Activated CD8-positive, alpha-beta T cell treated with anti-CD3 and anti-CD28 coated beads, Interleukin-2, amount 10 ng/mL, durations not matched to agents 7 days and 5 days (primary cell): Measurements from ENCODE around the gene OPTC. TPM values are rescaled to one million over a fixed set of nuclear protein-coding genes. Genes with fewer than 3 reads are reported as not detected.
A peak's percentile ranks its signal among the peaks of the same experiment; 100 is the strongest.
"Not testable (repeated sequence)": the region's sequence is repeated elsewhere in the genome, so short reads cannot be mapped to it uniquely, and the experiment has no call there.

Experiments used
- ATAC-seq: fragments of 150-1000 bp; cut with Tn5 transposase; one replicate; pipeline ENCODE4 v1.10.0; 2021; ENCODE audit warnings: moderate library complexity
- CTCF ChIA-PET: fragments of 350-600 bp; sonication (Branson Sonifier 250); formaldehyde crosslinking; loops from one replicate; lab custom pipeline; 2021; ENCODE audit warnings: antibody characterized with exemption; lab: Charles Lee
- POLR2A ChIA-PET: fragments of 350-600 bp; sonication (Branson Sonifier 250); formaldehyde crosslinking; loops from one replicate; lab custom pipeline; 2021; ENCODE audit warnings: antibody characterized with exemption; lab: Charles Lee
- DNase-seq: peaks from one replicate; pipeline ENCODE4 v3.0.0-alpha.2; 2020
- H3K27ac Mint-ChIP-seq: one replicate; pipeline ENCODE4 v1.8.0; 2021; ENCODE audit warnings: mild to moderate bottlenecking, mixed read lengths
- H3K27me3 Mint-ChIP-seq: one replicate; pipeline ENCODE4 v1.8.0; 2021; ENCODE audit warnings: low read depth, mixed read lengths
- H3K36me3 Mint-ChIP-seq: one replicate; pipeline ENCODE4 v1.8.0; 2021; ENCODE audit warnings: low read depth, mixed read lengths
- H3K4me1 Mint-ChIP-seq: one replicate; pipeline ENCODE4 v1.8.0; 2021; ENCODE audit warnings: low read depth, mixed read lengths
- H3K4me3 Mint-ChIP-seq: one replicate; pipeline ENCODE4 v1.8.0; 2021; ENCODE audit warnings: mild to moderate bottlenecking, mixed read lengths
- H3K9me3 Mint-ChIP-seq: one replicate; pipeline ENCODE4 v1.8.0; 2022; ENCODE audit warnings: mixed read lengths; ENCODE audit not compliant: insufficient read depth
- total RNA-seq, 2 experiments: library from RNA; stranded (reverse); gene quantifications; one replicate each; pipeline ENCODE4 v1.2.3, GENCODE V29; 2021

The OPTC gene
- total RNA-seq, 2 experiments from 2014 or later = not detected

DNA sequence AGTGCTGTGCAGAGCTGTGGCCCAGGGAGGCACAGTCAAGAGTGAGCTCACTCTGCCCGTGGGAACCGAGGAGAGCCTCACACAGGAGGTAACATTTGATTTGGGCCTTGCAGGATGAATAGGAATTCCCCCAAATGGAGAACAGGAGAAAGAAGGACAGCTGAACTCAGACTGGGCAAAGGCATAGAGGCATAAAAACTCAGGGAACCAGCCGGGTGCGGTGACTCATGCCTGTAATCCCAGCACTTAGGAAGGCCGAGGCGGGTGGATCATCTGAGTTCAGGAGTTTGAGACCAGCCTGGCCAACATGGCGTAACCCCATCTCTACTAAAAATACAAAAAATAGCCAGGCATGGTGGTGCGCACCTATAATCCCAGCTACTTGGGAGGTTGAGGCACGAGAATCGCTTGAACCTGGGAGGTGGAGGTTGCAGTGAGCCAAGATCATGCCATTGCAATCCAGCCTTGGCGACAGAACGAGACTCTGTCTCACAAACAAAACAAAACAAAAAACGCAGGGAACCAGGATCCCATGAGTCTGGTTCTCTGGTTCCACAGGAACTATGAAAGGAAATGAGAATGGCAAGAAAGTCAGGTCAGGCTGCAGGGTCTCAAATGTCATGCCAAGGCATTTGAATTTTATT is 26.9 kb upstream of the OPTC start:
- CTCF ChIA-PET = interaction anchor here (0.8 to 1.1 kb wide), 3 partner anchors 8 to 200 kb away, joined by 3 to 9 read pairs (median 4); no protein-coding TSS in a partner anchor
- H3K27me3 Mint-ChIP-seq, H3K36me3 Mint-ChIP-seq, POLR2A ChIA-PET, DNase-seq, H3K27ac Mint-ChIP-seq, H3K4me3 Mint-ChIP-seq, H3K9me3 Mint-ChIP-seq, ATAC-seq, H3K4me1 Mint-ChIP-seq: not testable (repeated sequence)

DNA sequence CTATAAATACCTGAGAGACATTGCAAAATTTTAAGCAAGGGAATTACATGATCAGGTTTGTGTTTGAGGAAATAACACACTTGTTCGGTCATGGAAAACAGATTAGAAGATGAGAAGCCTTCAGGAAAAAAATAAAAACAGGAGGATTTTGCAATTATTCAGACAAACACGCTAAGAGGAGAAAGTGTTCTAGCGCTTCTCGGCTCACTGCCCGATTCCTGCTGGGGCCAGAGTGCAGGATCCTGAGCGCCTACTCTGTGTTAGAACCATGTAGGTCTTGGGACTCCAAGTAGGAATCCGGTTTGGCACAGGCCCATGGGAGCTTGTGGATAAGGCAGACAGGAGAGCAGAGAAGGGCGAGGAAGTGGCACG is 26.4 kb upstream of the OPTC start:
- Mint-ChIP-seq H3K27me3 (peaks cover 8% of the 10 kb centered on the region), H3K27ac (no peak overlapping the region), H3K4me3 (no peak overlapping the region), H3K4me1 (no peaks in the 10 kb centered on the region), H3K36me3 (no peaks in the 10 kb centered on the region), H3K9me3 (no peaks in the 10 kb centered on the region)
- ChIA-PET CTCF (no interaction called here), POLR2A (no interaction called here)
- DNase-seq (no peak), ATAC-seq (no peak)

DNA sequence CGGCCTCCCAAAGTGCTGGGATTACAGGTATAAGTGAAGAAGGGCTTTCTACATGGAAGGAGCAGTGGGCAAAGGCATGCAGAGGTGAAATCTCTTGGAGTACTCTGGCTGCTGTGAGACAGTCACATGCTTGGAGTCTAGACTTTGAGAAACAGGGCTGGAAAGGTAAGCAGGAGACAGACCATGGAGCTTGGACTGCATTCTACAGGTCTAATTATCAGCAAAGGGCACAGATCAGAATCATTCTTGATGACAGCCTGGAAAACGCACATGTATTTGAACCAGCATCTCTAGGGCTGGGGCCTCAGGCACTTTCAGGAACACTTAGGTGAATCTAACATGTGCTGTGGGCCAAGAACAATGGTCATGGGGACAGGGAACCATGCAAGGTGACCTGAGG is 25.6 kb upstream of the OPTC start:
- ATAC-seq (no peak), DNase-seq (no peak)
- POLR2A ChIA-PET = no interaction called here
- CTCF ChIA-PET = no interaction called here
- H3K27me3 Mint-ChIP-seq = peaks cover 6% of the 10 kb centered on the region
- no peaks in the 10 kb centered on the region for H3K36me3 Mint-ChIP-seq
- H3K27ac Mint-ChIP-seq = no peak overlapping the region
- H3K9me3 Mint-ChIP-seq = no peaks in the 10 kb centered on the region
- H3K4me3 Mint-ChIP-seq = no peak overlapping the region
- H3K4me1 Mint-ChIP-seq = no peaks in the 10 kb centered on the region

DNA sequence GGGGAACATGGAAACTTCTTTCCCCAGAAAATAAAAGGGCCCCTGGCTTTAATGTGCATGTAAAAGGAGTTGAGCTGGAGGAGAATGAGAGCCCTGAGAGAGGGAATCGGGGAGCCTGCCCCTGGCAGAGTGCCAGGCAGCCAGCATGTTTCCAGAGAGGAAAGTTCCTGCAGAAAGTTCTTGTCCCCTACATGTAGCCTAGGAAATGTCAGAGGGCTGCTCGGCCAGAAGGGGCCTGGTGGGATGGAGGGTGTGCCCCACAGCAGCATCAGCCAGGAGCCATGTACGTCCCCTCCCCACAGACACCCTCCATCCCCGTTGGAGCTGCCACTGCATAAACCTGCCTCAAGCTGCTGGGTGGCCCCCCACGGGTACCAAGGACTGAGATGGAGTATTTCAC is 23.7 kb upstream of the OPTC start:
- Mint-ChIP-seq H3K27ac (no peak overlapping the region), H3K9me3 (no peaks in the 10 kb centered on the region), H3K27me3 (peaks cover 4% of the 10 kb centered on the region), H3K4me1 (no peaks in the 10 kb centered on the region), H3K36me3 (no peaks in the 10 kb centered on the region), H3K4me3 (no peak overlapping the region)
- POLR2A ChIA-PET = no interaction called here
- no peak for DNase-seq
- no peak for ATAC-seq
- CTCF ChIA-PET = interaction anchor here (1.6 kb wide), 1 partner anchor 18 kb away, joined by 7 read pairs; no protein-coding TSS in a partner anchor

DNA sequence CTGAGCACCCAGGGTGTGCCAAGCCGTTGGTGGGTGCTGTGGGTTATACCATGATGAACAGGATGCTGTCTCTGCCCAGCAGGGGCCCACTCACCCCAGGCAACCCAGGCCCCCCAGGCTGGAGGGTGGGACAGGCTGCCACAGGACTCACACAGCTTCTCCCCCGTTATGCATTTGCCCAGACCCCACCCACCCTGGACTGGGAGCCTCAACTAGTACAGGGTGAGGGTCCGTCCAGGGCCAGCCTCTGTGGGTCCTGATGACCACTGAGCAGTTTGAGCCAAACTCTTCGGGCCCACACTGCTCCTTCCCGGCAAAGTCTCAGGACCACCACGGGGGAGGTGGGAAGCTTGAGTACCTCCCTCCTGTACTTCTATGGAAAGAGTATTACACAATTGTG is 22.1 kb upstream of the OPTC start:
- H3K27ac Mint-ChIP-seq = no peak overlapping the region
- ChIA-PET POLR2A (no interaction called here), CTCF (interaction anchor here (4.0 kb wide), 1 partner anchor 16 kb away, joined by 15 read pairs; no protein-coding TSS in a partner anchor)
- ATAC-seq (no peak), DNase-seq (no peak)
- H3K4me3 Mint-ChIP-seq = no peak overlapping the region
- no peaks in the 10 kb centered on the region for H3K9me3 Mint-ChIP-seq
- no peaks in the 10 kb centered on the region for H3K4me1 Mint-ChIP-seq
- peaks cover 10% of the 10 kb centered on the region for H3K27me3 Mint-ChIP-seq
- H3K36me3 Mint-ChIP-seq = no peaks in the 10 kb centered on the region

DNA sequence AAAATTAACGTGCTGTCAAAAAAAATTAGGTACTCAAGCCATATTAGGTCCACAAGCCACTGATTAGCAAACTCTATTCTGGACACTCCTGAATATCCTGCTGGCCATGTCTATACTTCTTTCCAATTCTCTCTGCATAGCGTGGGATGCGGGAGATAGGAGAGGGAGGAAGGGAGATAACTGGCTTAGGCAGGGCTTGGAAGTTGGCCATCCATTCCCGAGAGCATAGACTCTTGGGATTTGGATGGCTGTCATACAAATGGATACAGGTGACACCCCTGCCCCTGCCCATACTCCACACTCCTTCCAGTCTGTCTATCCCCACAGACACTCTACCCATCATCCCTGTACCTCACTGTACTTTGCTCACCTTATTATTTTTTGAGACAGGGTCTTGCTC is 20.7 kb upstream of the OPTC start:
- H3K4me1 Mint-ChIP-seq = peaks cover 2% of the 10 kb centered on the region
- ATAC-seq (no peak), DNase-seq (no peak)
- ChIA-PET CTCF (interaction anchor here (4.0 kb wide), 1 partner anchor 14 kb away, joined by 15 read pairs; no protein-coding TSS in a partner anchor), POLR2A (no interaction called here)
- no peaks in the 10 kb centered on the region for H3K9me3 Mint-ChIP-seq
- peaks cover 12% of the 10 kb centered on the region for H3K27me3 Mint-ChIP-seq
- H3K27ac Mint-ChIP-seq = no peak overlapping the region
- no peaks in the 10 kb centered on the region for H3K36me3 Mint-ChIP-seq
- H3K4me3 Mint-ChIP-seq = no peak overlapping the region

DNA sequence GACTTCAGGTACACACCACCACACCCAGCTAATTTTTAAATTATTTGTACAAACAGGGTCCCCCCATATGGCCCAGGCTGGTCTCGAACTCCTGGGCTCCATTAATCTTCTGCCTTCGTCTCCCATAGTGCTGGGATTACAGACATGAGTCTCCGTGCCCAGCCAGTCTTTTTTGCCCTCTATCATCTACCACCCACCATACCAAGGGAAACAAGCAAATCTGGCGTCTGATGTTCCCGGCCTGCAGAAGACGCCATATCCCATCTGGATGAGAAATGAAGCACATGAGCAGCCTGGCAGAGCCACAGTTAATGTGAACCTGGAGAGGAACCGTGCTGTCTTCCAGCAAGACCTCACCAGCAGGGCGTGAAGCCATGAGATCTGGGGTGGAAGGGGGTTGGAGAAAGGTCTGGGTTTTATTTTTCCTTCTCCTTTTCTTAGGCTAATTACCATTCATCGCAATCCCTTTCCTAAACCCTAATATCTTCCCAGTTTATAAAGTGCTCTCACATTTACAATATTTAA is 20.1 kb upstream of the OPTC start:
- Mint-ChIP-seq H3K4me3 (no peak overlapping the region), H3K27me3 (peaks cover 13% of the 10 kb centered on the region), H3K36me3 (no peaks in the 10 kb centered on the region), H3K9me3 (no peaks in the 10 kb centered on the region), H3K27ac (no peak overlapping the region), H3K4me1 (peaks cover 2% of the 10 kb centered on the region)
- ATAC-seq (no peak), DNase-seq (no peak)
- ChIA-PET POLR2A (no interaction called here), CTCF (interaction anchor here (1.4 to 4.0 kb wide), 2 partner anchors 7 to 14 kb away, joined by 3 to 15 read pairs; no protein-coding TSS in a partner anchor)

DNA sequence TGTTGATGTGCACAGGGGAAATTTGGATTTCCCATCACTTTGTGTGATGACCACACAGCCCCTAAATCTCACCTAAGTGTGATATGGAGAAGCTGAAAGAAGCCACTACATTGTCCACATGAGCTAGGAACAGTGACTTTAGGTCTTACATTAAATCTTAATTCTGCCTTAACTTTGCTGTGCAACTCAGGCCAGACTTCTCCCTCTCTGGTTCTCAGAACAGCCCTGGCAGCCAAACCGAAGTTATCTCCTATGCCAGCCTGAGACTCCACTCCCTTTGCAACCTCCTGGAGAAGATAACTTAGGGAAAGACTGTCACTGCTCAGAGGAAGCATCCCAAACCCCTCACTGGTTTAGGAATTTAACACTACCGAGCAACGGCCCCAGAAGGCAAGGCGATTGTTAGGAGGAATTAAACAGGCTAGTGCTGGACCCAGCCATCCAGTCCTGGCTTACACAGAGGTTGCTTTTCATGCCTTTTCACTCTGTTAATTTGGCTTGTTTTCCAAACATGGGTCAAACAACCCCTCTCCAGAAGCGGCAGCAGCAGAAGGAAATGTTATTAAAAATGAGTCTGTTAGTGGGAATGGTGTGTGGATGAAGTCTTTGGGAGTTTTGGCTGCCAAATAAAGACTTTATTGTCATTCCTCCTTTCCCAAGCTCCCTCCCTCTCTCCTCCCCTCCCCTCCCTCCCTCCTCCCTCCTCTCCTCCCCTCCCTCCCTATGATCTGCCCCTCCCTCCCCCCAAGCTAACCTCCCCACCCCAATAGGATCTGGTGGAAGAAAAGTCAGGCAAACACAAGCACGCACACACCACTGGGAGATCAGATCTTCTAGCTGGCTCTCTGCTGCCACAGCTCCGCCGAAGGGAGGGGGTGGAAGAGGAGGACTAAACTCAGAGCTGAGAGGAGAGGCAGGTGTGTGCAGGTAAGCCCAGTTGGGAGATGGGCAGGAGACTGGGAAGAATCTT is 18.7 kb upstream of the OPTC start, which contains the start of gene PRELP:
PRELP (plus strand) TSS at position 795 of the 970 bp plus-strand sequence. CDS start 7,379 bp downstream, outside the sequence.
- peaks cover 2% of the 10 kb centered on the region for H3K4me1 Mint-ChIP-seq
- H3K4me3 Mint-ChIP-seq = no peak within 1 kb of the TSS
- H3K36me3 Mint-ChIP-seq = no peaks in the 10 kb centered on the region
- ChIA-PET CTCF (interaction anchor here (1.4 to 4.8 kb wide), 5 partner anchors 9 to 206 kb away, joined by 3 to 48 read pairs (median 22); no protein-coding TSS in a partner anchor), POLR2A (no interaction called here)
- H3K27ac Mint-ChIP-seq = no peak within 1 kb of the TSS
- ATAC-seq (no peak), DNase-seq (no peak)
- H3K27me3 Mint-ChIP-seq = peaks cover 15% of the 10 kb centered on the region
- H3K9me3 Mint-ChIP-seq = no peaks in the 10 kb centered on the region

DNA sequence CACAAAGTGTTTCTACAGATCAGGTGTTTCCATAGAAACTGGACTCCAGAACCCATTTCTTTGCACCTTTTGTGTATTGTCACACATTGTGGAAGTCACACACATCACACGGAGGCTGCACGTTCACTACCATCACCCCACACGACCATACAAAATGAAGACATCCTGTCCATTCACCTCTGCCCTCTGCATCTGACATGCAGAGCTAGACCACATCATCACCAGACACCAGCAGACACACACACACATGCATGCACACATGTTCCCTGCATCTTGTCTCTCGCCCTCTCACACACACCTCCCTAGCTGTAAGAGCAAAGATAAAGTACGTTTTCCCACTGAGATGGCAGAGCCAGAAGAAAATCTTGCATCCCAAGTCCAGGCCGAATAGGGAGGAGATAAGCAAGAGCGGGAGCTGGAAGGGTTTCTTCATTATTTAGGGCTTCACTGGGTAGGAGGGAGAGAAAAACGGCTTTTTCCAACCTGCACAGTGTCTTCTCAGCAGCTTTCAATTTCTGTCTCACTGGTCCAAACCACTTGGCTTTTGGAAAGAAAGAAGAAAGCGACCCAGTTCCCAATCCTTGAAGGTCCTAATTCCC is 17.6 kb upstream of the OPTC start:
- H3K27me3 Mint-ChIP-seq = peaks cover 15% of the 10 kb centered on the region
- ATAC-seq (no peak), DNase-seq (no peak)
- peaks cover 5% of the 10 kb centered on the region for H3K4me1 Mint-ChIP-seq
- H3K36me3 Mint-ChIP-seq = no peaks in the 10 kb centered on the region
- no peak overlapping the region for H3K27ac Mint-ChIP-seq
- H3K4me3 Mint-ChIP-seq = no peak overlapping the region
- no peaks in the 10 kb centered on the region for H3K9me3 Mint-ChIP-seq
- ChIA-PET CTCF (interaction anchor here (0.7 to 4.8 kb wide), 5 partner anchors 11 to 305 kb away, joined by 3 to 48 read pairs (median 22); no protein-coding TSS in a partner anchor), POLR2A (no interaction called here)

DNA sequence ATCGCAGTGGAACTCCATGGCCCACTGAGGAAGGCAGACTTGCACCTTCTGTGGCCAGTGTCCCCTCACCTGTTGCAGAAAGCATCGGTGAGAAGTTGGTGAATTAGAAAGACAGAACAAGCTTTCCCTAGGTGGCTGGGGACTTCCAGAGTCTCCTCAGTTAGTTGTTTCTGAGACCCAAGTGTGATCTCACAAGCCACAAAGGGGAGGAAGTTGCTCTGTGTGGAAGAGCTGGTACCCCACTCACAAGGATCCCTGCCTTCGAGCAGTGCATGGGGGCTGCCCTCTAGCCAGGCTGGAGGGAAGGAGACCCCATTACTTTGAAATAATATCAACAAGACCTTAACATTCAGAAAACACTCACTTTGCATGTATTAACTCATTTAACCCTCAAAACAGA is 16.2 kb upstream of the OPTC start:
- DNase-seq = no peak
- Mint-ChIP-seq H3K27me3 (peaks cover 16% of the 10 kb centered on the region), H3K4me1 (peaks cover 5% of the 10 kb centered on the region), H3K9me3 (no peaks in the 10 kb centered on the region), H3K27ac (no peak overlapping the region), H3K36me3 (no peaks in the 10 kb centered on the region), H3K4me3 (no peak overlapping the region)
- ChIA-PET CTCF (interaction anchor here (2.1 to 4.8 kb wide), 5 partner anchors 9 to 209 kb away, joined by 6 to 48 read pairs (median 22); no protein-coding TSS in a partner anchor), POLR2A (no interaction called here)
- peak; percentile 36 for ATAC-seq

DNA sequence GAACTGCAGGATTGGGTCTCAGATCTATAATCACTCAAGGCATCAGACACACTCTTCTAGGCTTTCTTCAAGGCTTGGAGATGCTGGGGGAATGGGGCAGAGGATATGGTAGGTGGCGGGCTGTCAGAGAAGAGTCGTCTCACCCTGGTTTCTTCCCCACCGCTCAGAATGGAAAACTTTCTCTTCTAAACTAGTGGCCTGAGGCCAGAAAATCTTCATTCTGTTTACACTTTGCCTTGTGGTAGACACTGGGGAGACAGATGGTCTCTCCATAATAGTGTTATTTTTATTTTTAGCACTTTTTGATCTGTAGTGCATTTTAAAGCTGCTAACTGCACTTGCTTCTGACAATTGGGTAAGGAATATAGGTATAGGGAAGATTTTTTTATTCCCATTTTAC is 15.7 kb upstream of the OPTC start:
- ChIA-PET CTCF (interaction anchor here (2.1 to 4.8 kb wide), 5 partner anchors 9 to 209 kb away, joined by 6 to 48 read pairs (median 22); no protein-coding TSS in a partner anchor), POLR2A (no interaction called here)
- peaks cover 16% of the 10 kb centered on the region for H3K27me3 Mint-ChIP-seq
- DNase-seq (no peak), ATAC-seq (no peak)
- no peak overlapping the region for H3K4me3 Mint-ChIP-seq
- H3K36me3 Mint-ChIP-seq = no peaks in the 10 kb centered on the region
- H3K27ac Mint-ChIP-seq = no peak overlapping the region
- H3K4me1 Mint-ChIP-seq = peaks cover 5% of the 10 kb centered on the region
- H3K9me3 Mint-ChIP-seq = no peaks in the 10 kb centered on the region
